Measurements from ENCODE around the gene HMOX1.
"Not testable (repeated sequence)": the region's sequence is repeated elsewhere in the genome, so short reads cannot be mapped to it uniquely, and the experiment has no call there.

The HMOX1 gene

GRCh38 chr22:35381424-35382009 is 621 bp downstream of the HMOX1 start:
- DNase-seq = no peak

GRCh38 chr22:35383679-35384071 is 2.8 kb downstream of the HMOX1 start:
- no peak for DNase-seq

- no peak for DNase-seq
Observed at GRCh38 chr22:35384527-35384926, 3.6 kb downstream of the HMOX1 start.

- DNase-seq = no peak
Observed at GRCh38 chr22:35384975-35385588, 4.2 kb downstream of the HMOX1 start.

- no peak for DNase-seq
Observed at GRCh38 chr22:35386670-35387288, 5.9 kb downstream of the HMOX1 start.

GRCh38 chr22:35390933-35391332 is 10.0 kb downstream of the HMOX1 start:
- no peak for DNase-seq

- no peak for DNase-seq
Observed at GRCh38 chr22:35392357-35392756, 11.5 kb downstream of the HMOX1 start.

- DNase-seq = no peak
Observed at GRCh38 chr22:35393116-35394010, 12.5 kb downstream of the HMOX1 start.

- DNase-seq = no peak
Observed at GRCh38 chr22:35394011-35394312, 13.1 kb downstream of the HMOX1 start.

GRCh38 chr22:35394810-35395563 is 14.1 kb downstream of the HMOX1 start:
- no peak for DNase-seq

GRCh38 chr22:35396622-35397021 is 15.7 kb downstream of the HMOX1 start:
- DNase-seq = not testable (repeated sequence)

- DNase-seq = no peak
Observed at GRCh38 chr22:35397095-35397904, 16.4 kb downstream of the HMOX1 start.

GRCh38 chr22:35398591-35398973 is 17.7 kb downstream of the HMOX1 start:
- DNase-seq = no peak

GRCh38 chr22:35399114-35399677 is 18.3 kb downstream of the HMOX1 start:
- peak; percentile 35 for DNase-seq

GRCh38 chr22:35399678-35400500 is 19.0 kb downstream of the HMOX1 start, which contains the start of gene MCM5:
Gene MCM5 (plus strand): TSS chr22:35400140. CDS start chr22:35400439, 299 bp downstream.
- DNase-seq = peak; percentile 99

GRCh38 chr22:35400501-35400790 is 19.6 kb downstream of the HMOX1 start:
- peak; percentile 26 for DNase-seq

GRCh38 chr22:35401863-35402262 is 21.0 kb downstream of the HMOX1 start:
- no peak for DNase-seq

GRCh38 chr22:35403356-35403755 is 22.5 kb downstream of the HMOX1 start:
- DNase-seq = no peak

GRCh38 chr22:35404176-35404575 is 23.3 kb downstream of the HMOX1 start:
- DNase-seq = no peak

GRCh38 chr22:35406443-35406842 is 25.5 kb downstream of the HMOX1 start:
- DNase-seq = no peak

- no peak for DNase-seq
Observed at GRCh38 chr22:35407362-35407761, 26.5 kb downstream of the HMOX1 start.
